Testis (tissue), 2 donors: ENCODE data around the gene TGFA.

ENCODE experiments used
- CTCF ChIP-seq, 3 experiments: fragments of 450-650 bp in 2 of 3; fragments of 200-600 bp in 1 of 3; sonication (generic) in 1 of 3; IDR thresholded peaks; one replicate each; pipeline ENCODE4 v1.5.1; 2016 to 2019; ENCODE audit warnings: antibody characterized with exemption in 3 of 3, mild to moderate bottlenecking in 2 of 3, moderate library complexity in 1 of 3
- POLR2A ChIP-seq: fragments of 450-650 bp; IDR thresholded peaks from one replicate; pipeline ENCODE4 v1.6.1; 2017; ENCODE audit warnings: antibody characterized with exemption, mild to moderate bottlenecking, moderate library complexity

GRCh38 chr2:70513738-70514137 is 39.9 kb downstream of the TGFA start:
- no peak for TF ChIP-seq CTCF (IDR thresholded peaks at IDR 0.05)
- TF ChIP-seq POLR2A: no peak
